AG08396 (cell line): ENCODE data around the gene COX5A.
A peak's percentile ranks its signal among the peaks of the same experiment; 100 is the strongest.

ENCODE experiments used
- DNase-seq: peaks from one replicate; pipeline ENCODE4 v3.0.0; 2012; ENCODE audit warnings: low spot score, mixed read lengths

Gene COX5A

DNA sequence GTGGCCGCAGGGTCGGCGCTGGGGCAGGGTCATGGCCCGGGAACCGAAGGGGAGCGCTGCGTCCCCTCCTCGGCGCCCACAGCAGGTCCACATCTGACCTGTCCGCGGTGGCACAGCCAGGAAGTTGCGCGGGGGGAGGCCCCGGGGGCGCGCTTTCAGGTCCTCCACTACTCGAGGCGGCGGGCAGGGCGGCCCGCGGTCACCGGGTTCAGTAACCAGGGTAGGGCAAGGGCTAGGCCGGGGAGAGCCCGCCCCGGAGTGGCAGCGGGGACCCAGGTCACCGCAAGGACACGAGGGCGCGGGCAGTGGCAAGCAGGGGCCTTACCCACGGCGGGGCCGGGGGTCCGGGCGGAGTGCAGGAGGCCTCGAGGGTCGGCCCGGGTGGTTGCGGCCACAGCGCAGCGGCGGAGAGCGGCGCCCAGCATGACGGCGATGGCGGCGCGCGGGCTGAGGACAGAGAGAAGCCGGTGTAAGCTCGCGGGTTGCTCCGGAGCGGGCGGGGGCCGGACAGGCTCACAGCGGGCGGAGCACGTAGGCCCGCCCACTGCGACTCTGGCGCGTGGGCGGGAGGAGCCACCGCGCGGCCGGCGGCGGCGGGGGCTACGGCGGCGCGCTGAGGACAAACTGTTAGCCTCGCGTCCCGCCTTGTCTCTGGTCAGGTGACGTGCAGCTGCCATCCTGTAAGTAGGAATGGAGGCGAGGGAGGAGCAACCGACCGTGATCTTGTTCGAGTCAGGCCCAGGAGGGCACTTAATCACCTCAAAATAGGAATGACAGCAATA, at the start of gene COX5A:
COX5A (minus strand) TSS at position 484 of the 782 bp plus-strand sequence; CDS start at position 425, 59 bp downstream.
- DNase-seq, result peak; percentile 96

DNA sequence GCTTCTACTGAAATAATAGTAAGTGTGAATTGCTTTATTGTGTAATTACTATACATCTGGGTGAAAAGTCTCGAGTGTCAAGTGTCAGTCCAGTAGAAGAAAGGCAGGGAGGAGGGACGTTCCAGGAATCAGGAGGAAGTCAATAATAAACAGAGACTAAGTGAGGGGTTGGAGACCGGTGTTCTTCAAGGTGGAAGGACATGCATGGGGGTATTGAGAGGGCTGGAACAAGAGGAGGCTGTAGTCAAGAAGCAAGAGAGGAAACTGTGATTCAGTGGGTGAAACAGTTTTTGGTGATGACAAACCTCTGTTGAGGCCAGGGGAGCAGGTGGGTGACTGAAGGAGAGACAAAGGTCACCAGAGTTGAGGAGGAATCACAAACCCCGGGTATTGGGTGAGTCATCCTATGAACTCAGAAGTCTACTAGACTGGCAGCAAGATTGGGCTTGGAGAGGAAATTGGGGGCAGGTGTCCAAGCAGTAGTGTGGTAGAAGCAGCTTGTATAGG, 45.9 kb upstream of the COX5A start:
- DNase-seq, result no peak

GRCh38 chr15:74982183-74982582, 44.3 kb upstream of the COX5A start:
- DNase-seq, result no peak

DNA sequence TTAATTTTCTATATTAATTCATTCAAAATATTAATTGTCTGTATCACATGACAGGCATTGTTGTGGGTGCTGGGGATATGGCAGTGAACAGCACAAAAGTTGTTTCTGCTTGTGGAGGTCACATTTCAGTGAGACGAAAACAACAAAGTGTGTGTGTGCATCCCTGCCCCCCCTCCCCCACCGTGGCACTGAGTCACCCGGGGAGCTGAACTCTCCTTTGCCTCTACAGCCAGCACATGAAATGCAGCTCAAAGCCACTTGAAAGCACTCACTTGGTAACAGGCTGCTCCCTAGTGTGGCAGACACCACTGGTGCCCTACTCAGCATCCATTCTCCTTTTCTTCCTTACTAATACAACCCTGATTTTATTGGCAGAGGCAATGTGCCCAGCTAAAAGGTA, 40.6 kb upstream of the COX5A start:
- DNase-seq, result no peak

- DNase-seq, result no peak
Measured at GRCh38 chr15:74978077-74978476, 40.2 kb upstream of the COX5A start.

GRCh38 chr15:74977599-74977998, 39.7 kb upstream of the COX5A start:
- DNase-seq, result no peak

- DNase-seq, result no peak
Measured at GRCh38 chr15:74976159-74976558, 38.3 kb upstream of the COX5A start.

DNA sequence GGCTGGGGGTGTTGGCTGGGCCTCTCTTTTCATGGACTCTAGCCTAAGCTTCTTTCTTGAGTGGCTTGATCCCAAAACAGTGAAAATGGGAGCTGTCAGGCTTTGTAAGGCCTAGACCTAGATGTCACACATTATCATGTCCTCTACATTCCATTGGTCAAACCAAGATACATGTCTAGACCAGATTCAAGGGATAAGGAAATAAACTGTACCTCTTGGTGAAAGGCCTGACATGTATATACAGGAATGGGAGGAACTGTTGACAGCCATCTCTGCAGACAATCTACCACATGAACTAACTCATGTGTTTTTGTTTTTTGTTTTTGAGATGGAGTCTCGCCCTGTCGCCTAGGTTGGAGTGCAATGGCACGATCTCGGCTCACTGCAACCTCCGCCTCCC, 29.8 kb upstream of the COX5A start:
- DNase-seq, result no peak

GRCh38 chr15:74964794-74965193, 26.9 kb upstream of the COX5A start:
- no peak for DNase-seq

GRCh38 chr15:74963213-74963612, 25.3 kb upstream of the COX5A start:
- DNase-seq, result no peak

GRCh38 chr15:74962671-74963070, 24.8 kb upstream of the COX5A start:
- no peak for DNase-seq

GRCh38 chr15:74962219-74962618, 24.3 kb upstream of the COX5A start:
- no peak for DNase-seq

- no peak for DNase-seq
Measured at GRCh38 chr15:74961616-74962015, 23.7 kb upstream of the COX5A start.

DNA sequence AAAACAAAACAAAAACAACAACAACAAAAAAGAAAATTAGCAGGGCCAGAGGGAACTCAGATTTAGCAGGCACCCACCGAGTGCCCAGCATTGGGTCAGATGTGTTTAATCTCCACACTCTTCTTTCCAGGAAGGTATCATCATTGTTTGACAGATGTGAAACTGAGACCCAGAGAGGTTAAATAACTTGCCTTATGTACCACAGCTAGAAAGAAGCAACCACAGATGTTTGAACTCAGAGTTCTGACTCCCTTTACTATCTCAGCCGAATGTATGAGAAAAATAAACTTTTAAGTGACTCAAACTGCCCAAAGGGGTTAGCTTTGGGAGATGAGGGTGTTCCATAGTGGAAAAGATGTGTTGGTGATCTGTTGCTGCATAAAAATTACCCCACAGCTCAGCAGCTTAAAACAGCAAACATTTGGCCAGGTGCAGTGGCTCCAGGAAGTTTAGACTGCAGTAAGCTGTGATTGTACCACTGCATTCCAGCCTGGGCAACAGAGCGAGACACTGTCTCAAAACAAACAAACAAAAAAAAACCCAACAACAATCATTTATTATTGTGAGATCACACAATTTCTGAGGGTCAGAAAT, 23.2 kb upstream of the COX5A start:
- no peak for DNase-seq

- no peak for DNase-seq
Measured at GRCh38 chr15:74960286-74960685, 22.4 kb upstream of the COX5A start.

DNA sequence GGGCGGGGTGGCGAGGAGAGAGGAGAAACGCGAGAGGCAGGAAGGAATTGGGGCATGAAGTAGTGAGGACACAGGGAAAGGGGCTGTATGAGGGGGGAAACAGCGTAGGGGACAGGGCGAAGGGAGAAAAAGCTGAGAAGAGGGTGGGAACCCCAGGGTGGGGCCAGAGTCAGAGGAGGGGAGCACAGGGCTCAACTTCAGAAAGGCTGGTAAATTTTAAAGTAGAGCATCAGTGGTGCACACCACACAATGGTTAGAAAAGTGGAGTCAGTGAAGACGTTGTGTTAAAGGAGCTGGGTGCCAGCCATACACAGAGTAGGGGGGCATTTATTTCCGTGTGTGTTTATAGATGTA, 21.7 kb upstream of the COX5A start:
- no peak for DNase-seq

DNA sequence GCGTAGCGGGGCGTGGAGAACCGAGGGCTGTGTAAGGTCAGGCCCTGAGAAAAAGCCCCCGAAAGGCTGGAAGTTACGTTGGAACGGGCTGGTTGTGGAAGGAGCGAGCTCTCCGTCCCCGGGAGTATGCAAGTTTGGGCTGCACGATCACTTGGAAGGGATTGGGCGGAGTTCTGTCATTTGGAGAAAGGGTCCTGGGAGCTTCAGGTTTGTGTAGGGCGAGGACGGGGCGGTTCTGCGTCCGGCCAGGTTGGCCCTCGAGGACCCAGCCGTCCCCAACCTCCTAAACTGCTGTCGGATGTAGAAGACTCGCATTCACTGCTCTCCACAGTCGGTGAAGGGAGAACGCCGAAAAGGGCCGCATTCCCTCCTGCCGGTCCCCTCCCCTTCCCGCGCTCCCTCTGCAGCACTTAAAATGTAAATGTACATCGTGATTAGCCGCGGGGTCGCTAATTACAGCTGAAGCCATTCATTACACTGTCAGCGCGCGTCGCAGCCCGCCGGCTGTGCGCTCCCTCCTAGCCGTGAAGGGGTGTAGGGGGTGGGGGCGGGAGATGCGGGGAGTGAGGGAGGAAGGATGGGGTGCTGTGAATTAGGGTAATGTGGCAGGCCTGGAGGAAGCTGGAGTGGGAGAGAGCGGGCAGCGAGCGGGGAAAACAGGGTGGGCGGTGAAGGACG, 21.2 kb upstream of the COX5A start:
- DNase-seq, result no peak

DNA sequence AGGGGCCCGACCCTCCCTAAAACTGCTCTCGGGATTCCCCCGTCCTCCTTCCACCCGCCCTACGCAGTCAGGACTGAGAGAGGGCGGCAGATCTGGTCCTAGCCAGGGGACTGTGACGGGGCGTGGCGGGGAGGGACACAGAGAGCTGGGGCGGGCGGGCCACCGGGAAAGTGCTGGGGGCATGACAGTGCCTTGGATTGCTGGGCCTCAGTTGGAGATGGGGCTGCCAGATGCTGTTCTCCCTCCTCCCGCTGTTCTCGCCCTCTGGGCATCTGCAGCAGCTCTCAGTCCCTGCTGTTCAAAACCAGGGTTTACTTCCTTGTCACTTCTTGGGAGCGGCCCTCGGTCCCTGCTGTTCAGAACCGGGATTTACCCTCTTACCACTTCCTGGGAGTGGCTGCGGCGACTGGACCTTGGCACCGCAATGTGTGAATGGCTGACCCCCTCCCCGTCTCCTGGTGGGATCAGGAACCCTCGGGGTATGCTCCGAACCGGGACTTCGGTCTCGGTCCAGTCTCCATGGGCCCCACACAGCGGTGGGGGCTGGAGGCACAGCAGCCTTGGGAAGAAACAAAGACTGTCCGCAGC, 20.5 kb upstream of the COX5A start:
- DNase-seq, result peak; percentile 54

DNA sequence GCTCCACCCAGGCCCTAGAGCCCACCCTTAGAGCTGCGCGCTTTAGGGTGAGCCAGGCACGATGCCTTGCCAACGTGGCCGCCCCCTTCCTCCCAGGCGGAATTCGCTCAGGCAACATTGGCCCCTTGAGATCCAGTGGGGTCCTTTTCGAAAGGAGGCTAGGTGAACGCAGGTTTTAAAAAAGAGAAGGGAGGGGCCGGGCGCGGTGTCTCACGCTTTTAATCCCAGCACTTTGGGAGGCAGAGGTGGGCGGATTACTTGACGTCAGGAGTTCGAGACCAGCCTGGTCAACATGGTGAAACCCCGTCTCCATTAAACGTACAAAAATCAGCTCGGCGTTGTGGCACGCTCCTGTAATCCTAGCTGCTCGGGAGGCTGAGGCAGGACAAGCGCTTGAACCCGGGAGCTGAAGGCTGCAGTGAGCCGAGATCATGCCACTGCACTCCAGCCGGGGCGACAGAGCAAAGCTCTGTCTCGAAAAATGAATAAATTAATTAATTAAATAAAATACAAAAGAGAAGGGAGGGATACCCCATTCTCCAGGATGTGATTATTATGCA, 19.7 kb upstream of the COX5A start:
- DNase-seq, result no peak

DNA sequence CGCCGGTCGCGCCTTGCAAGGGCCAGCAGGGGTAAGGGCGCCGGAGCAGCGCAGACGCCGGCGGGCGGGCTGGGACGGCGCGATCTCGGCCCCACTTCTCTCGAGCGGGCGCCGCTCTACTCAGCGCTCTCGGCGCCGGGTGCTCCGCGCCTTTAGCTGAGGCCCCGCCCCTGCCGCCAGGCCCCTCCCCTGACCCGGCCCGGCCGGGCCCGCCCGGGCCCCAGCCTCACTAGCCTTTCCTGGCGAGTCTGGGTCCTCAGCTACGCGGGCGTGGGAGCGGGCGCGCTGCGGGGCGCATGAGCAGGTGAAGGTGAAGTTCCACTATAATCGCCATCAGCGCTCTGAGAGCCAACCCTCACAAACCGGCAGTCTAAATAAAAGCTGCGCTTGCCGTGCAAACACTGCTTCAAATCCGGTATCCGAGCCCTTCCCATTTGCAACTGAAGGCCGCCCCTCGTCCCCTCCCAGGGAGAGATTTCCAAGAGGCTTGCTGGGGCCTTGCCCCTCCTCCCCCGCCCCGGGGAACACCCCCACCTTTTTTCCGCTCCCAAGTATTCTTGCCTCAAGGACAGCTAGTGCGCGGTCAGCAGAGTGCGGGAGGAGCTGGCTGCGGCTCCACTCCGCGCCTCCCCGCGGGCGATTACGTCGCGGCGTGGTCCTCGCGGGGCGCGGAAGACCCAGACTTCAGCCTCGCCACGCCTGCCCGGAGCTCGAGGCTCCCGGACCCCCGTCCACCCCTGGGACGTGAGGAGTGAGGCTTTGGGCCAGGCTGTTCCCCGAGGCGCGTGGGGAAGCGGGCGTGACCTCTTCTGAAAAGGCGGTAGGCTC, 19.0 kb upstream of the COX5A start, which contains the start of gene RPP25:
RPP25 (minus strand) TSS at position 125 of the 828 bp plus-strand sequence. CDS start 189 bp downstream, outside the sequence.
- peak; percentile 79 for DNase-seq
